ENCODE data around the gene SIGLEC5. TPM values are rescaled to one million over a fixed set of nuclear protein-coding genes. Genes with fewer than 3 reads are reported as not detected.

Gene SIGLEC5
- total RNA-seq, 2 donors from 2014 or later, result not detected

GRCh38 chr19:51592521-51592920 lies 37.7 kb downstream of the SIGLEC5 start:
- H3K27ac Mint-ChIP-seq, result no peak overlapping the region
- H3K36me3 Mint-ChIP-seq (ENCODE audit: insufficient read depth in 2 of 2), result peaks cover 11 to 17% of the 10 kb centered on the region in 2 donors
- ATAC-seq (replicated peaks in 1 of 2) (no peak), DNase-seq (no peak)
- H3K9me3 Mint-ChIP-seq, result peaks cover 2 to 12% of the 10 kb centered on the region in 2 donors
- peaks cover 24% of the 10 kb centered on the region for H3K4me1 Mint-ChIP-seq (ENCODE audit: low read depth)
- H3K27me3 Mint-ChIP-seq (ENCODE audit: low read depth), result no peaks in the 10 kb centered on the region
- peak overlapping the region; percentile 11 to 17 for H3K4me3 Mint-ChIP-seq

DNA sequence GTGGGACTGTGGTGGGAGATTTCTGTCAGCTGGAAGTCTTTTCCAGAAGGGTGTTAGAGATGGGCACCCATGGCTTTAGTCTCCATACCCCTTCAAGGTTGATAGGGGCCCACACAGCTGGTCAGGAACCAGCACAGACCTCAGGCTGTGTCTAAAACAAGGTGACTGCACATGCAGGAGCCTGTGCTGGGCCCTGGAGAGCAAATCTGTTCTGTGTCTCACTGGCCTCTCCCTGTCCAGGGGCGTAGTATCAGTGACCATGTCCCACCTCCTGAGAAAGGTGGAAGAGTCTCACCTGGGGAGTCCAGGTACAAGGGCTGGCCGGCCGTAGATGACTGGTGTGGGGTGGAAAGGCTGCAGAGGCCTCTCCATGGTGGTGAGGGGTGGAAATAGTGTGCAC lies 39.8 kb downstream of the SIGLEC5 start:
- H3K4me3 Mint-ChIP-seq, result no peak overlapping the region
- no peaks in the 10 kb centered on the region for H3K27me3 Mint-ChIP-seq (ENCODE audit: low read depth)
- ATAC-seq (replicated peaks in 1 of 2) (no peak), DNase-seq (no peak)
- H3K4me1 Mint-ChIP-seq (ENCODE audit: low read depth), result peaks cover 22% of the 10 kb centered on the region
- no peak overlapping the region for H3K27ac Mint-ChIP-seq
- peaks cover 19 to 27% of the 10 kb centered on the region in 2 donors for H3K9me3 Mint-ChIP-seq
- H3K36me3 Mint-ChIP-seq (ENCODE audit: insufficient read depth in 2 of 2), result peaks cover 31 to 38% of the 10 kb centered on the region in 2 donors

- no peaks in the 10 kb centered on the region for H3K27me3 Mint-ChIP-seq (ENCODE audit: low read depth)
- no peak overlapping the region for H3K27ac Mint-ChIP-seq
- no peak for DNase-seq
- H3K36me3 Mint-ChIP-seq (ENCODE audit: insufficient read depth in 2 of 2), result peaks cover 33 to 42% of the 10 kb centered on the region in 2 donors
- H3K4me1 Mint-ChIP-seq (ENCODE audit: low read depth), result peaks cover 13% of the 10 kb centered on the region
- H3K4me3 Mint-ChIP-seq, result no peak overlapping the region
- no peak for ATAC-seq (replicated peaks in 1 of 2)
- peaks cover 21 to 27% of the 10 kb centered on the region in 2 donors for H3K9me3 Mint-ChIP-seq
These were observed 40.7 kb downstream of the SIGLEC5 start for GRCh38 chr19:51589511-51589910.

- ATAC-seq (replicated peaks in 1 of 2) (no peak), DNase-seq (no peak)
- H3K4me1 Mint-ChIP-seq (ENCODE audit: low read depth), result no peaks in the 10 kb centered on the region
- no peak overlapping the region for H3K4me3 Mint-ChIP-seq
- peaks cover 42 to 60% of the 10 kb centered on the region in 2 donors for H3K36me3 Mint-ChIP-seq (ENCODE audit: insufficient read depth in 2 of 2)
- peaks cover 26 to 34% of the 10 kb centered on the region in 2 donors for H3K9me3 Mint-ChIP-seq
- H3K27ac Mint-ChIP-seq, result no peak overlapping the region
- no peaks in the 10 kb centered on the region for H3K27me3 Mint-ChIP-seq (ENCODE audit: low read depth)
These were observed 42.7 kb downstream of the SIGLEC5 start for GRCh38 chr19:51587264-51588191.

GRCh38 chr19:51586799-51587198 lies 43.4 kb downstream of the SIGLEC5 start:
- H3K9me3 Mint-ChIP-seq, result peaks cover 26 to 32% of the 10 kb centered on the region in 2 donors
- DNase-seq (no peak), ATAC-seq (replicated peaks in 1 of 2) (peak in 1 of 2 donors; percentile 51)
- H3K27ac Mint-ChIP-seq, result no peak overlapping the region
- H3K27me3 Mint-ChIP-seq (ENCODE audit: low read depth), result no peaks in the 10 kb centered on the region
- peaks cover 46 to 65% of the 10 kb centered on the region in 2 donors for H3K36me3 Mint-ChIP-seq (ENCODE audit: insufficient read depth in 2 of 2)
- no peaks in the 10 kb centered on the region for H3K4me1 Mint-ChIP-seq (ENCODE audit: low read depth)
- H3K4me3 Mint-ChIP-seq, result no peak overlapping the region

GRCh38 chr19:51586103-51586728 lies 44.0 kb downstream of the SIGLEC5 start:
- ATAC-seq (replicated peaks in 1 of 2), result no peak
- no peaks in the 10 kb centered on the region for H3K4me1 Mint-ChIP-seq (ENCODE audit: low read depth)
- H3K4me3 Mint-ChIP-seq, result no peak overlapping the region
- DNase-seq, result no peak
- peaks cover 26 to 31% of the 10 kb centered on the region in 2 donors for H3K9me3 Mint-ChIP-seq
- peaks cover 50 to 70% of the 10 kb centered on the region in 2 donors for H3K36me3 Mint-ChIP-seq (ENCODE audit: insufficient read depth in 2 of 2)
- H3K27ac Mint-ChIP-seq, result no peak overlapping the region
- H3K27me3 Mint-ChIP-seq (ENCODE audit: low read depth), result no peaks in the 10 kb centered on the region

DNA sequence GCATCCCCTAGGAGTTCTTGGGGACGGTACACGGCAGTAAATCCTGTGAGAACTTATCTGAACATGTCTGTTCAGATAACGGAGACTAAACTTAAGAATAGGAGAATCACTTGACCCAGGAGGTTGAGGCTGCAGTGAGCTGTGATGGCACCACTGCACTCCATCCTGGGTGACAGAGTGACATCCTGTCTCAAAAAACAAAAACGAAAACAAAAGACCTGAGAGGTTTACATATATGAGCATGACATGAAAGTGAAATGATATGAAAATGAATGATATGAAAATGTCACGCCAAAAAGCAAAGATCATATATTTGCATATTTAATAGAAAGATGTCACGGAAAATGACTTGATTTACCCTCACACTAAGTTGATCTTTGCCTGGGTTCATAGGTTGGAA lies 53.4 kb downstream of the SIGLEC5 start:
- H3K27ac Mint-ChIP-seq, result no peak overlapping the region
- H3K27me3 Mint-ChIP-seq (ENCODE audit: low read depth), result no peaks in the 10 kb centered on the region
- peaks cover 22% of the 10 kb centered on the region for H3K4me1 Mint-ChIP-seq (ENCODE audit: low read depth)
- H3K9me3 Mint-ChIP-seq, result peaks cover 0 to 4% of the 10 kb centered on the region in 2 donors
- H3K36me3 Mint-ChIP-seq (ENCODE audit: insufficient read depth in 2 of 2), result peaks cover 21 to 46% of the 10 kb centered on the region in 2 donors
- ATAC-seq (replicated peaks in 1 of 2), result peak in 1 of 2 donors; percentile 78
- H3K4me3 Mint-ChIP-seq, result peak overlapping the region in 1 of 2 donors; percentile 11
- DNase-seq, result no peak

- peaks cover 17 to 35% of the 10 kb centered on the region in 2 donors for H3K36me3 Mint-ChIP-seq (ENCODE audit: insufficient read depth in 2 of 2)
- ATAC-seq (replicated peaks in 1 of 2) (no peak), DNase-seq (no peak)
- H3K9me3 Mint-ChIP-seq, result no peaks in the 10 kb centered on the region
- H3K27ac Mint-ChIP-seq, result no peak overlapping the region
- H3K4me1 Mint-ChIP-seq (ENCODE audit: low read depth), result peaks cover 39% of the 10 kb centered on the region
- H3K4me3 Mint-ChIP-seq, result peak overlapping the region in 1 of 2 donors; percentile 29
- peaks cover 3% of the 10 kb centered on the region for H3K27me3 Mint-ChIP-seq (ENCODE audit: low read depth)
These were observed 56.9 kb downstream of the SIGLEC5 start for GRCh38 chr19:51573331-51573730.

DNA sequence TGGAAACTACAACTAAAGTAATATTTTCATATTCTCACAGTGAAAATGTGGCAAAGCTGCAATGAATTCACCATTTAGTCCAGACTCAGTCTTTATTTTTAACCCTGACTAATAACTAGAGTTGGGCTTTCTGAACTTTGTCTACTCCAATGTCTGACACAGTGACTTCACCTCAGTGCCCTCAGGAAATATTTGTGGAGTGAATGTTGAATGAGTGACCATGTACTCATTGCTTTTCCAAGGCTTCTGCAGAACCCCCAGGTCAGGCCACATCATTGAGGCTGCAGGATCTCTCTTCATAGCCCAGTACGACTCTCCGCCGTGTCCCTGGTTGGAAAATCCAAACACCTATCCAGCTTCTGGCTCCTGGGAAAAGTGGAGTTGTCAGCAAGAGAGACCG lies 57.3 kb downstream of the SIGLEC5 start:
- peaks cover 39% of the 10 kb centered on the region for H3K4me1 Mint-ChIP-seq (ENCODE audit: low read depth)
- H3K27ac Mint-ChIP-seq, result no peak overlapping the region
- ATAC-seq (replicated peaks in 1 of 2) (no peak), DNase-seq (no peak)
- H3K4me3 Mint-ChIP-seq, result no peak overlapping the region
- peaks cover 7% of the 10 kb centered on the region for H3K27me3 Mint-ChIP-seq (ENCODE audit: low read depth)
- no peaks in the 10 kb centered on the region for H3K9me3 Mint-ChIP-seq
- peaks cover 16 to 30% of the 10 kb centered on the region in 2 donors for H3K36me3 Mint-ChIP-seq (ENCODE audit: insufficient read depth in 2 of 2)

DNA sequence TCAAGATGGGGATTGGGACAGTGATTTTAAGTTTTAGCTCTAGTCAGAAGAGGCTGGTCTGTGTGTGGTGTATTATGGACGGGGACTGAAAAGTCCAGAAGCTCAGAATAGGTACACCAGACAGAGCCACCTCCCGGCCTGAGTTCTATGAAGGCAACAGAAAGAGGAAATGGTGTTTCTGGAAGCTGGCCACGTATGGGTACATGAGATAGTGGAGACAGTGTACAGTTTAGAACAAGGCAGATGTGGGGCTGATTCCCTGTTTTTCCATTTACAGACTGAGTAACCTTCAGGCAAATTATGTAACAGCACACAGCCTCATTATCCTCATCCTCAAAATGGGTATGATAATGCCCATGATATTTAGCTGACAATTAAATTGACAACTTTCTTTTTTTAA lies 57.8 kb downstream of the SIGLEC5 start:
- Mint-ChIP-seq H3K9me3 (no peaks in the 10 kb centered on the region), H3K36me3 (ENCODE audit: insufficient read depth in 2 of 2) (peaks cover 15 to 25% of the 10 kb centered on the region in 2 donors), H3K27ac (no peak overlapping the region), H3K4me1 (ENCODE audit: low read depth) (peaks cover 39% of the 10 kb centered on the region), H3K4me3 (peak overlapping the region; percentile 99), H3K27me3 (ENCODE audit: low read depth) (peaks cover 8% of the 10 kb centered on the region)
- ATAC-seq (replicated peaks in 1 of 2) (no peak), DNase-seq (no peak)

GRCh38 chr19:51571599-51571998 lies 58.6 kb downstream of the SIGLEC5 start:
- no peak for DNase-seq
- no peaks in the 10 kb centered on the region for H3K9me3 Mint-ChIP-seq
- H3K4me1 Mint-ChIP-seq (ENCODE audit: low read depth), result peaks cover 36% of the 10 kb centered on the region
- peak overlapping the region; percentile 99 for H3K4me3 Mint-ChIP-seq
- peak overlapping the region; percentile 96 for H3K27ac Mint-ChIP-seq
- peaks cover 11 to 19% of the 10 kb centered on the region in 2 donors for H3K36me3 Mint-ChIP-seq (ENCODE audit: insufficient read depth in 2 of 2)
- peaks cover 15% of the 10 kb centered on the region for H3K27me3 Mint-ChIP-seq (ENCODE audit: low read depth)
- peak in 1 of 2 donors; percentile 27 for ATAC-seq (replicated peaks in 1 of 2)

GRCh38 chr19:51570962-51571575 lies 59.1 kb downstream of the SIGLEC5 start, which contains the start of gene ZNF175:
TSS of gene ZNF175 (plus strand) at chr19:51571283. CDS start at chr19:51573330, 2,047 bp downstream.
- no peaks in the 10 kb centered on the region for H3K9me3 Mint-ChIP-seq
- H3K36me3 Mint-ChIP-seq (ENCODE audit: insufficient read depth in 2 of 2), result peaks cover 9 to 18% of the 10 kb centered on the region in 2 donors
- ATAC-seq (replicated peaks in 1 of 2) (peak; percentile 96 to 97), DNase-seq (peak; percentile 87)
- H3K27ac Mint-ChIP-seq, result peak within 1 kb of the TSS; percentile 96
- H3K4me3 Mint-ChIP-seq, result peak within 1 kb of the TSS; percentile 99
- H3K27me3 Mint-ChIP-seq (ENCODE audit: low read depth), result peaks cover 19% of the 10 kb centered on the region
- peaks cover 33% of the 10 kb centered on the region for H3K4me1 Mint-ChIP-seq (ENCODE audit: low read depth)

DNA sequence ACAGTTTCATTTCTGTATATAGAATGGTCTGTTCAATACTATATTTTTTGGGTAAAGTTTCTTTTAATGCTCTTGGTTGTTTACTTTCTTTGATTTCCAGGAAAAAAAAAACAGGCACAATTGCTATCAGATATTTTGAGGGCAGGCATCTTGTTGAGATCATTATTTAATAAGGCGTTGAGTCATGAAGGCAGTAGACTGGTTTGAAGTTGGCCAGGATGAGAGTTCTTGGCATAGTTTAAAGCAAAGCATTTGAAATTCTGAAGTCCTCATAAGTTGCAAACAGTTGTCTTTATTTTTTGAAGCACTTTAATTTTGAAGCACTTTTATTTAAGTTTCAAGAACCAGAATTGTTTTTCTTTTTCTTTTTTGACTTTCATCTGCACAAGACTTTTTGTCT lies 61.7 kb downstream of the SIGLEC5 start:
- H3K4me1 Mint-ChIP-seq (ENCODE audit: low read depth), result peaks cover 33% of the 10 kb centered on the region
- ATAC-seq (replicated peaks in 1 of 2), result no peak
- no peaks in the 10 kb centered on the region for H3K9me3 Mint-ChIP-seq
- no peak overlapping the region for H3K27ac Mint-ChIP-seq
- no peak overlapping the region for H3K4me3 Mint-ChIP-seq
- no peak for DNase-seq
- peaks cover 31% of the 10 kb centered on the region for H3K27me3 Mint-ChIP-seq (ENCODE audit: low read depth)
- peaks cover 6 to 8% of the 10 kb centered on the region in 2 donors for H3K36me3 Mint-ChIP-seq (ENCODE audit: insufficient read depth in 2 of 2)
